ENCODE measurements around the gene FRMD6.

The FRMD6 gene

GRCh38 chr14:51725061-51725460 lies 73.4 kb downstream of the FRMD6 start:
- TF ChIP-seq CTCF (IDR thresholded peaks at IDR 0.05; ENCODE audit: insufficient read depth, low read depth, low read length, missing control alignments): no peak
- H3K4me3 ChIP-seq (ENCODE audit: low read length): no peak overlapping the region
- no peak for DNase-seq (ENCODE audit: low read depth)

- DNase-seq (ENCODE audit: low read depth): no peak
- no peak overlapping the region for H3K4me3 ChIP-seq (ENCODE audit: low read length)
- no peak for TF ChIP-seq CTCF (IDR thresholded peaks at IDR 0.05; ENCODE audit: insufficient read depth, low read depth, low read length, missing control alignments)
Measured at GRCh38 chr14:51726166-51726899, 74.6 kb downstream of the FRMD6 start.

- TF ChIP-seq CTCF (IDR thresholded peaks at IDR 0.05; ENCODE audit: insufficient read depth, low read depth, low read length, missing control alignments): no peak
- DNase-seq (ENCODE audit: low read depth): no peak
- no peak overlapping the region for H3K4me3 ChIP-seq (ENCODE audit: low read length)
Measured at GRCh38 chr14:51727526-51727925, 75.8 kb downstream of the FRMD6 start.

GRCh38 chr14:51730098-51730497 lies 78.4 kb downstream of the FRMD6 start:
- no peak overlapping the region for H3K4me3 ChIP-seq (ENCODE audit: low read length)
- no peak for TF ChIP-seq CTCF (IDR thresholded peaks at IDR 0.05; ENCODE audit: insufficient read depth, low read depth, low read length, missing control alignments)
- no peak for DNase-seq (ENCODE audit: low read depth)

- H3K4me3 ChIP-seq (ENCODE audit: low read length): no peak overlapping the region
- no peak for TF ChIP-seq CTCF (IDR thresholded peaks at IDR 0.05; ENCODE audit: insufficient read depth, low read depth, low read length, missing control alignments)
- DNase-seq (ENCODE audit: low read depth): no peak
Measured at GRCh38 chr14:51730684-51731083, 79.0 kb downstream of the FRMD6 start.

- no peak for TF ChIP-seq CTCF (IDR thresholded peaks at IDR 0.05; ENCODE audit: insufficient read depth, low read depth, low read length, missing control alignments)
- DNase-seq (ENCODE audit: low read depth): no peak
Measured at GRCh38 chr14:51732494-51733112, 80.9 kb downstream of the FRMD6 start.

GRCh38 chr14:51733147-51733546 lies 81.4 kb downstream of the FRMD6 start:
- no peak for DNase-seq (ENCODE audit: low read depth)
- H3K4me3 ChIP-seq (ENCODE audit: low read length): no peak overlapping the region
- TF ChIP-seq CTCF (IDR thresholded peaks at IDR 0.05; ENCODE audit: insufficient read depth, low read depth, low read length, missing control alignments): no peak

More at GRCh38 chr14:51732494-51733112, 80.9 kb downstream of the FRMD6 start:
- H3K4me3 ChIP-seq (ENCODE audit: low read length): no peak overlapping the region

Measured in epithelial cell of esophagus (primary cell).